GM23338 (cell line): Measurements from ENCODE around the gene SND1. TPM values are rescaled to one million over a fixed set of nuclear protein-coding genes. Genes with fewer than 3 reads are reported as not detected.

Experiments used
- ATAC-seq: fragments of 200-7000 bp; cut with Tn5 transposase; 3 replicates; pipeline ENCODE4 v1.9.1; 2020
- DNase-seq: peaks from one replicate; pipeline ENCODE4 v3.0.0-alpha.2; 2015; ENCODE audit warnings: low spot score
- H2AFZ ChIP-seq: fragments of 200-600 bp; sonication (generic); 2 replicates; pipeline ENCODE4 v1.8.0; 2016; ENCODE audit warnings: antibody characterized with exemption, mild to moderate bottlenecking, moderate library complexity
- H3F3A ChIP-seq: fragments of 200-600 bp; sonication (generic); replicated peaks from 2 replicates; pipeline ENCODE4 v1.8.0; 2017; ENCODE audit warnings: antibody characterized with exemption, mixed run types, low read depth
- H3K27ac ChIP-seq: fragments of 200-600 bp; sonication (generic); 2 replicates; pipeline ENCODE4 v1.6.1; 2016; ENCODE audit warnings: low read depth
- H3K27me3 ChIP-seq: fragments of 200-600 bp; sonication (generic); 2 replicates; pipeline ENCODE4 v1.8.0; 2016; ENCODE audit warnings: mild to moderate bottlenecking, mixed run types, moderate library complexity; ENCODE audit not compliant: insufficient read depth
- H3K36me3 ChIP-seq: fragments of 200-600 bp; sonication (generic); 2 replicates; pipeline ENCODE4 v1.8.0; 2016; ENCODE audit warnings: mild to moderate bottlenecking; ENCODE audit not compliant: insufficient read depth
- H3K4me1 ChIP-seq: fragments of 200-600 bp; sonication (generic); 2 replicates; pipeline ENCODE4 v1.8.0; 2016; ENCODE audit warnings: mild to moderate bottlenecking, moderate library complexity; ENCODE audit not compliant: insufficient read depth
- H3K4me2 ChIP-seq: fragments of 200-600 bp; sonication (generic); 2 replicates; pipeline ENCODE4 v1.7.1; 2017; ENCODE audit warnings: mixed run types
- H3K4me3 ChIP-seq: fragments of 200-600 bp; sonication (generic); 2 replicates; pipeline ENCODE4 v1.6.1; 2016; ENCODE audit warnings: mixed run types
- H3K79me2 ChIP-seq: fragments of 200-600 bp; sonication (generic); replicated peaks from 2 replicates; pipeline ENCODE4 v1.8.0; 2017; ENCODE audit warnings: mild to moderate bottlenecking; ENCODE audit not compliant: insufficient read depth
- H3K9me2 ChIP-seq: fragments of 200-600 bp; sonication (generic); 2 replicates; pipeline ENCODE4 v1.8.0; 2017; ENCODE audit not compliant: insufficient read depth
- H4K20me1 ChIP-seq: fragments of 200-600 bp; sonication (generic); replicated peaks from 2 replicates; pipeline ENCODE4 v1.8.0; 2017; ENCODE audit warnings: mild to moderate bottlenecking; ENCODE audit not compliant: insufficient read depth
- H3K27ac Mint-ChIP-seq: 2 replicates; pipeline ENCODE4 v1.8.0; 2020; ENCODE audit warnings: inconsistent platforms, mild to moderate bottlenecking, moderate library complexity, mixed read lengths
- H3K27me3 Mint-ChIP-seq: 3 replicates; pipeline ENCODE4 v1.8.0; 2022; ENCODE audit warnings: low read depth, mild to moderate bottlenecking, moderate library complexity, mixed read lengths, inconsistent platforms; ENCODE audit not compliant: insufficient read depth, poor library complexity
- H3K36me3 Mint-ChIP-seq: 3 replicates; pipeline ENCODE4 v1.8.0; 2021; ENCODE audit warnings: low read depth, mild to moderate bottlenecking, inconsistent platforms, moderate library complexity, mixed read lengths
- H3K4me1 Mint-ChIP-seq: 3 replicates; pipeline ENCODE4 v1.8.0; 2020; ENCODE audit warnings: mild to moderate bottlenecking, inconsistent platforms, mixed read lengths
- H3K4me3 Mint-ChIP-seq: 3 replicates; pipeline ENCODE4 v1.8.0; 2021; ENCODE audit warnings: moderate library complexity, mild to moderate bottlenecking, inconsistent platforms, mixed read lengths
- H3K9me3 Mint-ChIP-seq: 3 replicates; pipeline ENCODE4 v1.8.0; 2020; ENCODE audit warnings: moderate library complexity, mild to moderate bottlenecking, inconsistent platforms, mixed read lengths
- CREB1 ChIP-seq: fragments of 250-450 bp; sonication (Bioruptor Pico); IDR thresholded peaks from 2 replicates; pipeline ENCODE4 v1.5.0; 2020; ENCODE audit warnings: low read depth, mild to moderate bottlenecking, moderate library complexity
- ETS1 ChIP-seq: IDR thresholded peaks from 2 replicates; pipeline ENCODE4 v1.6.1; 2016; ENCODE audit warnings: antibody characterized with exemption
- EZH2 ChIP-seq: fragments of 200-600 bp; sonication (generic); IDR thresholded peaks from one replicate; pipeline ENCODE4 v1.8.0; 2017; ENCODE audit warnings: antibody characterized with exemption, mild to moderate bottlenecking, low read depth; ENCODE audit not compliant: unreplicated experiment
- EZH2phosphoT487 ChIP-seq: fragments of 200-600 bp; sonication (generic); IDR thresholded peaks from one replicate; pipeline ENCODE4 v1.8.1; 2018; ENCODE audit warnings: antibody characterized with exemption; ENCODE audit not compliant: unreplicated experiment
- JUNB ChIP-seq: IDR thresholded peaks from one replicate; pipeline ENCODE4 v1.6.1; 2016; ENCODE audit warnings: antibody characterized with exemption; ENCODE audit not compliant: unreplicated experiment
- NANOG ChIP-seq: IDR thresholded peaks from 2 replicates; pipeline ENCODE4 v1.6.1; 2016; ENCODE audit warnings: antibody characterized with exemption, borderline replicate concordance
- POLR2AphosphoS5 ChIP-seq: IDR thresholded peaks from 2 replicates; pipeline ENCODE4 v1.6.1; 2016; ENCODE audit warnings: antibody characterized with exemption, low read depth
- ZNF114 ChIP-seq: fragments of 250-450 bp; sonication (Bioruptor Pico); IDR thresholded peaks from 2 replicates; pipeline ENCODE4 v1.5.0; 2020; ENCODE audit warnings: mild to moderate bottlenecking, moderate library complexity
- ZNF331 ChIP-seq: fragments of 250-450 bp; sonication (Bioruptor Pico); IDR thresholded peaks from 2 replicates; pipeline ENCODE4 v1.5.0; 2020; ENCODE audit warnings: low read depth, mild to moderate bottlenecking, moderate library complexity
- ZNF462 ChIP-seq: fragments of 250-450 bp; sonication (Bioruptor Pico); IDR thresholded peaks from 2 replicates; pipeline ENCODE4 v1.5.0; 2020; ENCODE audit warnings: mild to moderate bottlenecking, moderate library complexity
- polyA plus RNA-seq: library from polyadenylated mRNA; unstranded; fragments of >200 nt; fragmentation: Nextera tagmentation; extraction: Ambion mirVana; gene quantifications from 2 replicates; pipeline ENCODE4 v1.2.1, GENCODE V29; 2016
- total RNA-seq: library from RNA; depleted of rRNA; stranded (reverse); fragments of >200 nt; shearing (Covaris generic); gene quantifications from 2 replicates; pipeline ENCODE4 v1.2.3, GENCODE V29; 2014

SND1 gene
- total and polyA plus RNA-seq, 2 experiments from 2014 or later = 107 to 254 TPM

DNA sequence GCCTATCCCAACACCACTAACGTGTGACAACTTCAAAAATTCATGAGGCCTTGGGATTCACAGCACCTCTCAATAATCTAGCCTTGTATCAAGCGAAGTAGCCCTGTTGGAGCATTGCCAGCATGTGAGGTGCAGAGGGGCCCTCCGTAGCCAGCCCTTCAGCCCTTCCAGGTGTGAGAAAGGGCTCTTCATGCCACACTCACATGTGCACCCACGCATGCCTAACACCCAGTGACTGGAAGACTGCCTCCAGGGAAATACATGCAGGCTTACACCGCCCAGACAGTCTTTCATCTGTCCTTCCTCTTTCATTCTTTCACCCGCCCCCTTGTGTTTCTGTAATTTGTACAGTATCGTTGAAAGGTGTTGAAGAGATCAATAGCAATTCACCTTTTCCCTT, 353.1 kb downstream of the SND1 start:
- Histone ChIP-seq H3K9me2 (peaks cover 6% of the 10 kb centered on the region; the same call in 1 of the 2 replicates), H4K20me1 (peaks cover 39% of the 10 kb centered on the region), H3K4me1 (no peaks in the 10 kb centered on the region), H3K79me2 (peaks cover 10% of the 10 kb centered on the region; the same call in 1 of the 2 replicates), H3K4me2 (no peak overlapping the region), H3K36me3 (no peaks in the 10 kb centered on the region; the same call in 1 of the 2 replicates), H3F3A (no peaks in the 10 kb centered on the region), H3K4me3 (no peak overlapping the region), H3K27me3 (no peaks in the 10 kb centered on the region), H3K27ac (no peak overlapping the region), H2AFZ (no peak overlapping the region)
- ATAC-seq (no peak), DNase-seq (no peak)
- no peaks in the 10 kb centered on the region for H3K36me3 Mint-ChIP-seq
- no peak for TF ChIP-seq NANOG
- TF ChIP-seq EZH2 = no peak
- TF ChIP-seq ZNF114 (CRISPR knock-in tag) = no peak
- no peak for TF ChIP-seq ZNF462
- H3K27me3 Mint-ChIP-seq = peaks cover 11% of the 10 kb centered on the region
- H3K4me3 Mint-ChIP-seq = no peak overlapping the region
- H3K4me1 Mint-ChIP-seq = peaks cover 16% of the 10 kb centered on the region; the same call in 2 of the 3 replicates
- H3K9me3 Mint-ChIP-seq = no peaks in the 10 kb centered on the region
- H3K27ac Mint-ChIP-seq = no peak overlapping the region

DNA sequence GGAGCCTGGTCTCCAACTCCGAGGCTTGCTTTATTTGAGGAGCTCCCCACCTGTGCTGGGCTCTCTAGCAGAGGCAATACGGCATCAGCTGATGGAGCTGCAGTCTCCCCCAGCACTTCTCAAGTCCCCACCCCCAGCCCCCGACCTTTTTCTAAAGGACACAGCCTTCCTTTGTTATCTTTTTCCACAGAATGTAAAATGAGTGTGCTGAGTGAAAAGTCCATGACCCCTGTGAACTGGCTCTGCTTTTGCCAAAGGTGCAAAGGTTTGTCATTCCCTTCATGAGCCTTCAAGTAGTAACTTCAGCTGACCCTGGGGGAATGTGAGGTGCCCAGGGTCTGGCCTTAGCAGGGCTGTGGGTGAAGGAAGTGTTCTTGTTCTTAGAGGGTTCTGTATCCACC, 353.8 kb downstream of the SND1 start:
- H3K79me2 ChIP-seq = peaks cover 10% of the 10 kb centered on the region; the same call in 1 of the 2 replicates
- peaks cover 2% of the 10 kb centered on the region; the same call in 1 of the 2 replicates for H3K4me1 ChIP-seq
- H3K27me3 Mint-ChIP-seq = peaks cover 13% of the 10 kb centered on the region
- H3K27me3 ChIP-seq = no peaks in the 10 kb centered on the region
- DNase-seq (no peak), ATAC-seq (no peak; the same call in 2 of the 3 replicates)
- no peaks in the 10 kb centered on the region for H3F3A ChIP-seq
- no peak overlapping the region for H3K4me3 Mint-ChIP-seq
- no peak overlapping the region for H3K4me3 ChIP-seq
- peaks cover 19% of the 10 kb centered on the region; the same call in 2 of the 3 replicates for H3K4me1 Mint-ChIP-seq
- no peaks in the 10 kb centered on the region; the same call in 1 of the 2 replicates for H3K36me3 ChIP-seq
- H3K9me2 ChIP-seq = peaks cover 6% of the 10 kb centered on the region; the same call in 1 of the 2 replicates
- peaks cover 39% of the 10 kb centered on the region for H4K20me1 ChIP-seq
- no peak overlapping the region for H3K27ac Mint-ChIP-seq
- H3K36me3 Mint-ChIP-seq = no peaks in the 10 kb centered on the region
- no peak overlapping the region for H2AFZ ChIP-seq
- no peaks in the 10 kb centered on the region for H3K9me3 Mint-ChIP-seq
- no peak overlapping the region for H3K4me2 ChIP-seq
- no peak overlapping the region for H3K27ac ChIP-seq
- TF ChIP-seq JUNB (no peak), EZH2phosphoT487 (no peak), ZNF114 (CRISPR knock-in tag) (no peak), ZNF331 (CRISPR knock-in tag) (no peak), ETS1 (no peak), CREB1 (CRISPR knock-in tag) (no peak), POLR2AphosphoS5 (no peak)
